ENCODE results near the gene FAM174B.

DNA sequence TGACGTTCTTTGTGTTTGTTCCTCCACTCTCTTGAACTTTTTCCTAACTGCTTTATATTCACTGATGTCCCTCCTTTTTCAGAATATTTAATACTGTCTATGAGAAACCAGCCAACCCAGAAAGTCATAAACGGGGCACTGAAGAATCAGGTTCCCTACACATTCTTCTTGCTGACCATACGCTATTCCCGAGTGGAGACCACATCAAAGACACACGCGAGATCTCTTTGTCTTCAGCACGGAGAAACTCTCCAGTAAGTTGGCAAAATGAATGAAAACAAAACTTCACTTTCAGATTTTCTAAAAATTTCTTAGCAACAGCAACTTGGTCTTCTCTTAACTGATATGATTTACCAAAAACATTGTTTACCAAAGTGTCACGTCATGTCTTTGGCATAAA is 22.6 kb downstream of the FAM174B start:
- TF ChIP-seq EZH2 (IDR thresholded peaks at IDR 0.05; ENCODE audit: borderline replicate concordance, insufficient read depth, low read length, poor library complexity, severe bottlenecking) (no peak), CTCF (IDR thresholded peaks at IDR 0.05; ENCODE audit: poor library complexity, severe bottlenecking) (no peak), RAD21 (conservative IDR thresholded peaks at IDR 0.05) (no peak), POLR2AphosphoS5 (IDR thresholded peaks at IDR 0.05) (no peak), EP300 (conservative IDR thresholded peaks at IDR 0.05; ENCODE audit: poor library complexity, severe bottlenecking) (no peak), SMC3 (conservative IDR thresholded peaks at IDR 0.05; ENCODE audit: poor library complexity) (no peak), TAF1 (IDR thresholded peaks at IDR 0.05; ENCODE audit: low read depth) (no peak)
- TF ChIP-seq, protein P1, sequence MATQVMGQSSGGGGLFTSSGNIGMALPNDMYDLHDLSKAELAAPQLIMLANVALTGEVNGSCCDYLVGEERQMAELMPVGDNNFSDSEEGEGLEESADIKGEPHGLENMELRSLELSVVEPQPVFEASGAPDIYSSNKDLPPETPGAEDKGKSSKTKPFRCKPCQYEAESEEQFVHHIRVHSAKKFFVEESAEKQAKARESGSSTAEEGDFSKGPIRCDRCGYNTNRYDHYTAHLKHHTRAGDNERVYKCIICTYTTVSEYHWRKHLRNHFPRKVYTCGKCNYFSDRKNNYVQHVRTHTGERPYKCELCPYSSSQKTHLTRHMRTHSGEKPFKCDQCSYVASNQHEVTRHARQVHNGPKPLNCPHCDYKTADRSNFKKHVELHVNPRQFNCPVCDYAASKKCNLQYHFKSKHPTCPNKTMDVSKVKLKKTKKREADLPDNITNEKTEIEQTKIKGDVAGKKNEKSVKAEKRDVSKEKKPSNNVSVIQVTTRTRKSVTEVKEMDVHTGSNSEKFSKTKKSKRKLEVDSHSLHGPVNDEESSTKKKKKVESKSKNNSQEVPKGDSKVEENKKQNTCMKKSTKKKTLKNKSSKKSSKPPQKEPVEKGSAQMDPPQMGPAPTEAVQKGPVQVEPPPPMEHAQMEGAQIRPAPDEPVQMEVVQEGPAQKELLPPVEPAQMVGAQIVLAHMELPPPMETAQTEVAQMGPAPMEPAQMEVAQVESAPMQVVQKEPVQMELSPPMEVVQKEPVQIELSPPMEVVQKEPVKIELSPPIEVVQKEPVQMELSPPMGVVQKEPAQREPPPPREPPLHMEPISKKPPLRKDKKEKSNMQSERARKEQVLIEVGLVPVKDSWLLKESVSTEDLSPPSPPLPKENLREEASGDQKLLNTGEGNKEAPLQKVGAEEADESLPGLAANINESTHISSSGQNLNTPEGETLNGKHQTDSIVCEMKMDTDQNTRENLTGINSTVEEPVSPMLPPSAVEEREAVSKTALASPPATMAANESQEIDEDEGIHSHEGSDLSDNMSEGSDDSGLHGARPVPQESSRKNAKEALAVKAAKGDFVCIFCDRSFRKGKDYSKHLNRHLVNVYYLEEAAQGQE (IDR thresholded peaks at IDR 0.05; ENCODE audit: borderline replicate concordance) = no peak
